Measurements from ENCODE around the gene GAB2.

DNA sequence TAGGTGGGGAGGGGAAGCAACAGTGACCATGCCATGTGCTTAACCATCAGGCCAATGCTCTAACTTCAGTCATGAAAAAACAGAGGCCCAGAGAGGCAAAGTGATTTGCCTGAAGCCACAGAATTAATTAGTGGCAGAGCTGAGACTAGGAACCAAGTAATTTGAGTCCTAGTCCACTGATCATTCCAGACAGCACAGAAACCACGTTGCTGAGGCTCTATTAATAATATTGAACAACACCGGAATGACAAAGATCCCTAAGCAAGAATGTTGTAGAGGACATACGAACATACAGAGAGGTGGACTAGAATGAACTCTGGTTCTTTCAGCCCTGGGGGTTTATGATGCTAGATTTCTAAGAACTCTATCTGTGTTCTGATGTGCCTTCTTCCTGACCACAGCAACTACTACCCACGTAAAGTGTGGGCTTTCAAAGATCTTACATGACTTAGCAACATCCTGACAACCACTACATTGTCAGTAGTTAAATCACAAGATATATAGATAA, 92.3 kb downstream of the GAB2 start:
- TF ChIP-seq EZH2 (IDR thresholded peaks at IDR 0.05) (no peak), POLR2AphosphoS5 (IDR thresholded peaks at IDR 0.05; ENCODE audit: borderline replicate concordance, low read depth, low read length) (no peak), FOXP2 (optimal IDR thresholded peaks at IDR 0.05; ENCODE audit: control extremely low read depth, extremely low read length, insufficient read depth) (no peak)

Data from SK-N-MC (cell line).